Endodermal cell (in vitro differentiated cells): ENCODE measurements around the gene RELL1. TPM values are rescaled to one million over a fixed set of nuclear protein-coding genes. Genes with fewer than 3 reads are reported as not detected.
A peak's percentile ranks its signal among the peaks of the same experiment; 100 is the strongest.

ENCODE experiments used
- DNase-seq: peaks from one replicate; pipeline ENCODE4 v3.0.0-alpha.2; 2017
- H3K27ac ChIP-seq: 2 replicates; pipeline ENCODE4 v1.5.1; 2013; ENCODE audit warnings: mild to moderate bottlenecking, low read depth, low read length, moderate library complexity
- H3K27me3 ChIP-seq: 2 replicates; pipeline ENCODE4 v1.6.1; 2013; ENCODE audit warnings: mild to moderate bottlenecking, low read length, moderate library complexity; ENCODE audit not compliant: insufficient read depth, control insufficient read depth, poor library complexity, severe bottlenecking
- H3K36me3 ChIP-seq: 2 replicates; pipeline ENCODE4 v1.7.0; 2013; ENCODE audit warnings: mild to moderate bottlenecking, low read length, moderate library complexity; ENCODE audit not compliant: control insufficient read depth, insufficient read depth
- H3K4me1 ChIP-seq: one replicate; pipeline ENCODE4 v1.7.0; 2013; ENCODE audit warnings: low read length; ENCODE audit not compliant: control insufficient read depth, insufficient read depth
- H3K4me3 ChIP-seq: 2 replicates; pipeline ENCODE4 v1.5.1; 2013; ENCODE audit warnings: mild to moderate bottlenecking, low read length, moderate library complexity
- H3K9ac ChIP-seq: 2 replicates; pipeline ENCODE4 v1.6.1; 2013; ENCODE audit warnings: mild to moderate bottlenecking, low read length, moderate library complexity; ENCODE audit not compliant: poor library complexity, severe bottlenecking; ENCODE audit errors: extremely low read depth
- H3K9me3 ChIP-seq: 2 replicates; pipeline ENCODE4 v1.6.1; 2013; ENCODE audit warnings: mild to moderate bottlenecking, low read length, moderate library complexity; ENCODE audit not compliant: control insufficient read depth
- H3K27ac Mint-ChIP-seq: 2 replicates; pipeline ENCODE4 v1.8.0; 2020; ENCODE audit warnings: mixed read lengths
- H3K27me3 Mint-ChIP-seq: 2 replicates; pipeline ENCODE4 v1.8.0; 2021; ENCODE audit warnings: mild to moderate bottlenecking, mixed read lengths; ENCODE audit not compliant: insufficient read depth
- H3K36me3 Mint-ChIP-seq: 2 replicates; pipeline ENCODE4 v1.8.0; 2020; ENCODE audit warnings: low read depth, mixed read lengths
- H3K4me1 Mint-ChIP-seq: 2 replicates; pipeline ENCODE4 v1.8.0; 2020; ENCODE audit warnings: mixed read lengths
- H3K4me3 Mint-ChIP-seq: 2 replicates; pipeline ENCODE4 v1.8.0; 2020; ENCODE audit warnings: mild to moderate bottlenecking, moderate library complexity, mixed read lengths
- H3K9me3 Mint-ChIP-seq: 2 replicates; pipeline ENCODE4 v1.8.0; 2020; ENCODE audit warnings: mild to moderate bottlenecking, mixed read lengths
- WGBS, 2 experiments: methylation state at CpG; one replicate each; pipeline versions ENCODE4 v1.1.5 to v1.1.7; 2013; ENCODE audit warnings: missing lambda C conversion rate in 2 of 2, mixed read lengths in 1 of 2; ENCODE audit not compliant: insufficient coverage in 1 of 2, insufficient read length in 1 of 2; 5-methylcytosine and 5-hydroxymethylcytosine counted together
- total RNA-seq, 2 donors: library from RNA; stranded (reverse); fragmentation: NEBNext Ultra II Directional in 1 of 2; extraction: Animal tissue kit (Norgen Biotek cat#: 25700) in 1 of 2; gene quantifications; 2 replicates in 1 of 2; 3 replicates in 1 of 2; pipeline ENCODE4 v1.2.1, GENCODE V29; 2021
- TF ChIP-seq, protein P1 (sequence below): fragments of 200-600 bp; sonication (generic); conservative IDR thresholded peaks from 2 replicates; pipeline ENCODE4 v1.5.0; 2021; ENCODE audit warnings: antibody characterized with exemption, mild to moderate bottlenecking

The RELL1 gene
- total RNA-seq, 2 donors from 2014 or later, result 12.1 to 12.3 TPM

DNA sequence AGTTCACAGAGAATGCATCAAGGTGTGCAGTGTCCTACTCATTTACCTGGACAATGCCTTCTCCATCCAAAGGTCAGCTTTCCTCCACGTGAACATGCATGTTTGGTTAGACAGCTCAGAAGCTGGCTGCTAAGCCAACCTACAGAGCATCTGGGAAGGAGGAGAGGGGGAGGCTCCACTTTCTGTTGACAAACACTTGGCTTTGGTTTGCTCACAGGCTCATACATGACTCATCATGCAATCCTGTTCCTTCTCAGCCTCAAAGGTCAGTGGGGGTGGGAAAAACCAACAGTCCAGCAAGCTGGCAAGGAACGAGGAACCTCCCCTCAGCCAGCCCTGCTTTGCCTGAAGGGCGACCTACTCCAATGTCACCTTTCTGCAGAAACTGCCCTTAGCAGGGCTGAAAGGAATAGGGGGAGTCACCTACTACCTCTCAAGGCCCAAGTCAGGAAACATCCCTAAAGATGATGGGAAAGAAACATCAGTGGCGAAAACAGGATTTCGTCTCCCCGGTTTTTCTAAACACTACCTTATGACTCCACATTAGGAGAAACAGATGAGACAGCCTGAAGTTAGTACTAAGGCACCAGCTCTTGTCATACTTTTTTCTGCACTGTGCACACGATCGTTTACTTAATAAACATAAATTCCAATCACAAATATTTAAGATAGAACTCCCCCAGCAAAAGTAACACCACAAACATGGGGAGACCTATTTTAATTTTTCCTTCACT is 37.9 kb downstream of the RELL1 start:
- Mint-ChIP-seq H3K4me1 (peaks cover 38% of the 10 kb centered on the region), H3K27ac (peak overlapping the region; percentile 93), H3K9me3 (no peaks in the 10 kb centered on the region), H3K4me3 (no peak overlapping the region), H3K27me3 (peaks cover 2% of the 10 kb centered on the region), H3K36me3 (peaks cover 15% of the 10 kb centered on the region)
- TF ChIP-seq, protein P1, sequence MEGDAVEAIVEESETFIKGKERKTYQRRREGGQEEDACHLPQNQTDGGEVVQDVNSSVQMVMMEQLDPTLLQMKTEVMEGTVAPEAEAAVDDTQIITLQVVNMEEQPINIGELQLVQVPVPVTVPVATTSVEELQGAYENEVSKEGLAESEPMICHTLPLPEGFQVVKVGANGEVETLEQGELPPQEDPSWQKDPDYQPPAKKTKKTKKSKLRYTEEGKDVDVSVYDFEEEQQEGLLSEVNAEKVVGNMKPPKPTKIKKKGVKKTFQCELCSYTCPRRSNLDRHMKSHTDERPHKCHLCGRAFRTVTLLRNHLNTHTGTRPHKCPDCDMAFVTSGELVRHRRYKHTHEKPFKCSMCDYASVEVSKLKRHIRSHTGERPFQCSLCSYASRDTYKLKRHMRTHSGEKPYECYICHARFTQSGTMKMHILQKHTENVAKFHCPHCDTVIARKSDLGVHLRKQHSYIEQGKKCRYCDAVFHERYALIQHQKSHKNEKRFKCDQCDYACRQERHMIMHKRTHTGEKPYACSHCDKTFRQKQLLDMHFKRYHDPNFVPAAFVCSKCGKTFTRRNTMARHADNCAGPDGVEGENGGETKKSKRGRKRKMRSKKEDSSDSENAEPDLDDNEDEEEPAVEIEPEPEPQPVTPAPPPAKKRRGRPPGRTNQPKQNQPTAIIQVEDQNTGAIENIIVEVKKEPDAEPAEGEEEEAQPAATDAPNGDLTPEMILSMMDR, result no peak
- no peak overlapping the region for H3K9ac ChIP-seq
- 75 to 94% methylated on average over 6 to 8 of the region's 8 CpGs for WGBS, 2 experiments
- H3K4me1 ChIP-seq, result peaks cover 8% of the 10 kb centered on the region
- no peaks in the 10 kb centered on the region for H3K9me3 ChIP-seq
- H3K27ac ChIP-seq, result no peak overlapping the region
- peaks cover 9% of the 10 kb centered on the region for H3K36me3 ChIP-seq
- H3K27me3 ChIP-seq, result no peaks in the 10 kb centered on the region
- DNase-seq, result peak; percentile 89
- no peak overlapping the region for H3K4me3 ChIP-seq

DNA sequence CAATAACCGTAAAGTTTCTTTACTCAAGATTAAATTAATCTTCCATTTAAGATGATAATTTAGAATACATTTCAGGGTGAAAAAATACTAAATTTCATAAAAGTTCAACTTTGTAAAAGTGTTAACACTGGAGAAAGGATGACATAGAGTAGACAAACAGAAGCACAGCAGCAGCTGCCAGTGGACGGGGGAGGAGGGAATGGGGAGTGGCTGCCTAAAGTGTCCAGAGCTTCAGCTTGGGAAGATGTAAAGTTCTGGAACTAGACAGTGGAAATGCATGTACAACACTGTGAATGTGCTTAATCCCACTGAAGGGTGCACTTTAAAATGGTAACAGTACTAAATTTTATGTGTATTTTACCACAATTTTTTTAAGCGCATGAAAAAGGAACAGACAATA is 39.9 kb downstream of the RELL1 start:
- Histone ChIP-seq H3K27ac (no peak overlapping the region), H3K4me1 (peaks cover 5% of the 10 kb centered on the region), H3K4me3 (no peak overlapping the region), H3K36me3 (peaks cover 9% of the 10 kb centered on the region), H3K9me3 (no peaks in the 10 kb centered on the region), H3K27me3 (no peaks in the 10 kb centered on the region), H3K9ac (no peak overlapping the region)
- Mint-ChIP-seq H3K36me3 (peaks cover 15% of the 10 kb centered on the region), H3K4me1 (peaks cover 44% of the 10 kb centered on the region), H3K4me3 (no peak overlapping the region), H3K27me3 (no peaks in the 10 kb centered on the region), H3K27ac (peak overlapping the region; percentile 62), H3K9me3 (no peaks in the 10 kb centered on the region)
- TF ChIP-seq, protein P1, result no peak
- 70 to 76% methylated on average over 1 to 2 of the region's 3 CpGs for WGBS, 2 experiments
- no peak for DNase-seq

DNA sequence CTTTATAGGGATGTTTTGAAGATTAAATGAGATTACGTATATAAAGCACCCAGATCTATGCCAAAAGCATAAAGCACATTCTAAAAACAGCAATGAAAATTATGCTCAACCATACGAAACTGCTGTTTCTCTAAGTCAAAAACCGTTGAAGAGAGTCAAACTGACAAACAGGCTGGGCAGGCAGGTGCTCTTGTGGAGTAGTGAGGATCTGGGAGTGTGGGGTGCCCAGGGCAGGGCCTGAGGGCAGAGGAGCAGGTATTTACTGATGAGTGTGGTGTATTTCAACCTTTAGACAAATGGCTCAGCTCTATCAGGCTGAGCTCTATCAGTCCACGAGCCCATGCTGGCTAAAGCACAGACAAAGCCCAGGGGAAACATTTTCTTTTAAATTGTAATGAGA is 40.4 kb downstream of the RELL1 start:
- Mint-ChIP-seq H3K27ac (peak overlapping the region; percentile 62), H3K4me3 (no peak overlapping the region), H3K36me3 (peaks cover 15% of the 10 kb centered on the region), H3K27me3 (no peaks in the 10 kb centered on the region), H3K9me3 (no peaks in the 10 kb centered on the region), H3K4me1 (peaks cover 44% of the 10 kb centered on the region)
- DNase-seq, result no peak
- Histone ChIP-seq H3K9ac (no peak overlapping the region), H3K27ac (no peak overlapping the region), H3K4me3 (no peak overlapping the region), H3K9me3 (no peaks in the 10 kb centered on the region), H3K27me3 (no peaks in the 10 kb centered on the region), H3K4me1 (peaks cover 5% of the 10 kb centered on the region), H3K36me3 (peaks cover 9% of the 10 kb centered on the region)
- TF ChIP-seq, protein P1, result no peak
- WGBS, 2 experiments, result 76 to 91% methylated on average over 3 to 4 of the region's 4 CpGs
